Right cardiac atrium (tissue), 5 donors: ENCODE data around the gene NRBF2. TPM values are rescaled to one million over a fixed set of nuclear protein-coding genes. Genes with fewer than 3 reads are reported as not detected.

Experiments
- ATAC-seq, 2 donors: fragments of 200-7000 bp; cut with Tn5 transposase; one replicate each; pipeline versions ENCODE4 v1.8.0 to v1.9.1; 2020; ENCODE audit warnings: moderate library complexity in 2 of 2, mild to moderate bottlenecking in 1 of 2
- DNase-seq, 3 donors: peaks; one replicate each; pipeline ENCODE4 v3.0.0-alpha.2; 2020
- H3K27ac ChIP-seq: one replicate; pipeline ENCODE4 v1.5.1; 2013; ENCODE audit warnings: mild to moderate bottlenecking, low read length, control low read depth, moderate library complexity
- H3K27me3 ChIP-seq: one replicate; pipeline ENCODE4 v1.6.1; 2013; ENCODE audit not compliant: control insufficient read depth, insufficient read depth
- H3K4me1 ChIP-seq: one replicate; pipeline ENCODE4 v1.6.1; 2013; ENCODE audit warnings: low read length; ENCODE audit not compliant: control insufficient read depth, insufficient read depth
- H3K4me3 ChIP-seq: one replicate; pipeline ENCODE4 v1.5.1; 2013; ENCODE audit warnings: low read length, control low read depth
- H3K9me3 ChIP-seq: one replicate; pipeline ENCODE4 v1.6.1; 2013; ENCODE audit warnings: low read length; ENCODE audit not compliant: control insufficient read depth
- WGBS: extraction: QIAGEN DNeasy Blood & Tissue Kit; methylation state at CpG from one replicate; pipeline ENCODE4 v1.1.7; 2013; 5-methylcytosine and 5-hydroxymethylcytosine counted together
- intact Hi-C, 4 donors: fragments of 100-400 bp; cut with DNase I; formaldehyde crosslinking; loops; one replicate each; pipeline versions ENCODE4 v1.11.0 to v1.14.0; 2022 to 2023
- polyA plus RNA-seq: library from polyadenylated mRNA; stranded (reverse); fragments of 200-250 nt; gene quantifications from one replicate; pipeline ENCODE4 v1.2.3, GENCODE V29; 2013
- total RNA-seq, 4 donors: library from RNA; stranded (reverse); fragmentation: NEBNext Ultra II Directional; extraction: Animal tissue kit (Norgen Biotek cat#: 25700); gene quantifications; one replicate each; pipeline ENCODE4 v1.2.1, GENCODE V29; 2021
- donor health status: healthy with polysubstance abuse.
- donor health status: DM: no; HTN: yes; CAD: no.
- donor health status: DM: no; HTN: no; CAD: no.
- donor health status: DM: no; HTN: yes; CAD: no; lungs with severe emphysema.
- donor health status: DM: yes; HTN: yes; CAD: no.

Gene NRBF2
- total and polyA plus RNA-seq, 5 donors, result 7.5 to 13.4 (median 10.3) TPM

DNA sequence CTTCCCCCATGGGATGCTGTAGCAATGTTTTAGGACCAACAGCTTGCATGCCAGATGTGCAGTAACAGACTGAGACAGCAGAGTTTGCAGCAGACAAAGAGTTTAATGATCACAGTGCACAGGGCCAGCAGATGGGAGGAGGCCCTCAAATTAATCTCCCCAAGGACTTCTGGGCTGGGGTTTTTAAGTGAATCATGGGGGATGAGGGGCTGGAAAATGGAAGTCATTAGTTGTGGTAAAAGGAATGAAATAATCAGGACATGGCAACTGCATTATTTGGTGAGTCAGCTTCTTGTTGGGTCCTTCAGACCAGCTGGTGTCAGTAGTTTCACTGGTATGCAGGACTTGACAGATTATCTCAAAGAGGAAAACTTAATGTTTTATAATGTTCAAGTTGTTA lies 12.6 kb upstream of the NRBF2 start:
- H3K4me1 ChIP-seq, result no peaks in the 10 kb centered on the region
- no peak overlapping the region for H3K27ac ChIP-seq
- intact Hi-C loops, result no loop called here
- H3K27me3 ChIP-seq, result no peaks in the 10 kb centered on the region
- peak in 1 of 2 donors; percentile 64 for ATAC-seq
- H3K9me3 ChIP-seq, result no peaks in the 10 kb centered on the region
- H3K4me3 ChIP-seq, result no peak overlapping the region
- DNase-seq, result peak in 1 of 3 donors; percentile 42

DNA sequence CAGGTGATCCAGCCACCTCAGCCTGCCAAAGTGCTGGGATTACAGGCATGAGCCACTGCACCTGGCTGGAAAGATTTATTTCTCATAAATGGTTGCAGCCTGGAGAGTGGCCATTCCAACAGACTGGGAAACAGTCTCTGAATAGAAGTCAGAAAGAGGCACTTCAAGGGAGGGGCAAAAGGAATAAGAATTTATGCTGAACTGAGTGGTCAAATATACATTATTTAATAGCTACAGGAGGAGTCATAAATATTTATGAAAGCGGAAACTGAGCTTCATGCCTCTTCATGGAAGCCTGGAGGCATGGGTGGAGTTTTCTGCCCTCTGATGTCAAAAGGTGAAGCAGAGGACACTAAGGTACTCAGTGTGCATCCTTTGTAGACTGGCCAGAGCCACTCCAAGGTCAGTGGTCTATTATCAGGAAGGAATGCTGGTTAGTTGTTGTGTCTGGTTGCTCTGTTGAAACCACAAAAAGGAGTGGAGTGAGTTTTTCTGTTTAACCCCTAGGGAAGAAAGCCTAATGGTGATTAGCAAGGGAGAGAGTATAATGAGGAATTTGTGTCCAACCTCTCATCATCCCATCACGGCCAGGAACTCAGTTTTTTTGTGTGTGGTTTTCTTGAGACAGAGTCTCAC lies 9.3 kb upstream of the NRBF2 start:
- no peak overlapping the region for H3K27ac ChIP-seq
- no peaks in the 10 kb centered on the region for H3K27me3 ChIP-seq
- no peak overlapping the region for H3K4me3 ChIP-seq
- no peak for DNase-seq
- no peaks in the 10 kb centered on the region for H3K4me1 ChIP-seq
- no peak for ATAC-seq
- H3K9me3 ChIP-seq, result no peaks in the 10 kb centered on the region
- WGBS, result 78% methylated on average over 2 of the region's 2 CpGs
- intact Hi-C loops, result no loop called here

DNA sequence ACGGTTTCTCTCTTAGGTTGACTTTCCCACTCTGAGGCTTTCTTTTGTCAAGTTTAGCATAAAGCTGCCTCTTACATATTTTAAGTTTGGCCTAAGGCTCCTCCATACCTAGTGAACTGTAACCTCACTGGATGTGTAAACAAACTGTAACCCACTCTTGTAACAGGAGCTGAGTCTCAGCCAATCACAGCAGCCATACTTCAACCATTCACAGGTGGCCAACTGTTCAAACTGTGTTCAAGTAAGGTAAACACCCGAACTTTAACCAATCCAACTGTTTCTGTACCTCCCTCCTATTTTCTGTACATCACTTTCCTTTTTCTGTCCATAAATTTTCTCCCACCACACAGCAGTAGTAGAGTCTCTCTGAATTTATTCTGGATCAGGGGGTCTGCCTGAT lies 7.7 kb upstream of the NRBF2 start:
- 82% methylated on average over 2 of the region's 2 CpGs for WGBS
- DNase-seq (no peak), ATAC-seq (no peak)
- Histone ChIP-seq H3K4me3 (no peak overlapping the region), H3K27me3 (no peaks in the 10 kb centered on the region), H3K4me1 (no peaks in the 10 kb centered on the region), H3K27ac (no peak overlapping the region), H3K9me3 (no peaks in the 10 kb centered on the region)
- intact Hi-C loops, result no loop called here

DNA sequence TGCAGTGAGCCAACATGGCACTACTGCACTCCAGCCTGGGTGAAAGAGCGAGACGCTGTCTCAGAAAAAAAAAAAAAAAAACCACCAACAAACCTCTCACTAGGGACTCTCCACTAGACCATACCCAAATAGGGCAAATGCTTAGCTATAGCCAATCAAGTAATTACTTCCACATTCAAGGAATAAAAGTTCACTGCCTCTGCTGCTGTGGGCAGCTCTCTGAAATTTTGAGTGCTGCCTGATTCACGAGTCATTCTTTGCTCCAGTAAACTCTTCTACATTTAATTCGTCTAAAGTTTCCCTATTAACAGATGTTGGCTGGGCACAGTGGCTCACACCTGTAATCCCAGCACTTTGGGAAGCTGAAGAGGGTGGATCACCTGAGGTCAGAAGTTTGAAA lies 4.7 kb upstream of the NRBF2 start:
- Histone ChIP-seq H3K4me1 (no peaks in the 10 kb centered on the region), H3K9me3 (no peaks in the 10 kb centered on the region), H3K27me3 (no peaks in the 10 kb centered on the region), H3K4me3 (no peak overlapping the region), H3K27ac (no peak overlapping the region)
- WGBS, result 80% methylated on average over 4 of the region's 4 CpGs
- intact Hi-C loops, result no loop called here
- no peak for ATAC-seq
- no peak for DNase-seq

DNA sequence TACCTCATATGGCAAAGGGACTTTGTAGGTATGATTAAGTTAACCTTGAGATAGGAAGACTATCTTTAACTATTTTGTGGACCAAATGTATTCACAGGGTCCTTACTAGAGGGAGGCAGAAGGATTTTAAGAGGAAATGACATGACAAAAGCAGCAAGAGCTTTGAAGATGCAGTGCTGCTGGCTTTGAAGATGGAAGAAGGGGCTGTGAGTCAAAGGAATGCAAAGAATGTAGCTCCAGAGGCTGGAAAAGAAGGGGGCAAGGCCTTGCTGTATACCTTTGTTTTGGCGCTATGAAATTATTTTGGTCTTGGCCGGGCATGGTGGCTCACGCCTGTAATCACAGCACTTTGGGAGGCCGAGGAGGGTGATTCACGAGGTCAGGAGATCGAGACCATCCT lies 3.2 kb upstream of the NRBF2 start:
- 80% methylated on average over 6 of the region's 6 CpGs for WGBS
- Histone ChIP-seq H3K9me3 (no peaks in the 10 kb centered on the region), H3K4me1 (no peaks in the 10 kb centered on the region), H3K27ac (no peak overlapping the region), H3K4me3 (no peak overlapping the region), H3K27me3 (no peaks in the 10 kb centered on the region)
- ATAC-seq (no peak), DNase-seq (no peak)
- intact Hi-C loops, result no loop called here

DNA sequence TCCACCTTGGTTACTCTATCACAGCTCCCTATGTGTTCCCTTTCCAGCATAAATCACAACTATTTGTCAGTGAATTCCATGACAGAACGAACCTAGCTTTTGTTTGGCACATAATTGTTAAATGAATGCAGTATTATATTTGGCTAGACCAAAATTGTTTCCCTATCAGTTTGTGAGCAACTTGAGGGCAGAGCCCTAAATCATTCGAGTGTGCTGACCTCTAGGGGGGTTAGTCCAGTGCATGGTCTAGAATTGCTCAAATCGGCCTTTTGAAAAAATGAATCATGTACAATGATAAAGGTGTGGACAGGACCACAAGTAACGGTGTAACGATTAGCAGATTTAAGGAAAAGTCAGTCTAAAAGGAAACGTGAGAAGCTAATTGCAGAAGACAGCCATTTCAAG lies 475 bp upstream of the NRBF2 start:
- no peaks in the 10 kb centered on the region for H3K27me3 ChIP-seq
- no peaks in the 10 kb centered on the region for H3K9me3 ChIP-seq
- WGBS, result 56% methylated on average over 6 of the region's 6 CpGs
- no peaks in the 10 kb centered on the region for H3K4me1 ChIP-seq
- ATAC-seq, result peak in 1 of 2 donors; percentile 1
- no peak overlapping the region for H3K27ac ChIP-seq
- no peak for DNase-seq
- intact Hi-C loops, result no loop called here
- peak overlapping the region; percentile 13 for H3K4me3 ChIP-seq

DNA sequence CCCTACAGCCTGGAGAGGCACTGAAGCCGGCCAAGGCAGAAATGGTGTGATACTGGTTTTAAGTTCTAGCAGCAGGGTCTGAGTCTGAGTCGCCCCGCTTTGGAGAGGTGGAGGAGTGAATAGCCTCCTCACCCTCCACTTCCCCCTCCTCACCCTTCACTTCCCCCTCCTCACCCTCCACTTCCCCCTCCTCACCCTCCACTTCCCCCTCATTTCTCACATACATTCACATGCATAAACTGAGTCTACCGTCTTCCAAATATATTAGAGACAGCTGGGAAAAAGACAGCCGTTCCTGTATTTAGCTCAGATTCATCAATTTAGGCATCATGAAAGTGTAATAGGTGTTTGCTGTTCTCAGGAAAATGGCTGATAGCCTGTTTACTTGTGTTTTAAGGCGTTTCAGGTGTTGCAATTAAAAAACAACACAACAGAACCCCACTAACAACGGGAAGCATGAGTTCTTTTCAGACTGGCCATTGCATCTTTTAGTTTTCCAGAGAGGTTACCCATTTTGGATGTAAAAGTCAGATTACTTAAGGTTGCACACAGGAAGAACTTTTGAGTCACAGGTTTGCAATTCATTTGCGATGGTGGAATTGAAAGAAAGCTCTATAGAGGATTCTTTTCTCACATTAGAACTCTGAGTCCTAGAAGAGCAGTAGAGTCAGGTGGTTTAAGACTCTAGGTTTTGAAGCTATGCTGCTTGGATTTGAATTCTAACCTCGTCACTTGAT lies 861 bp downstream of the NRBF2 start:
- no peaks in the 10 kb centered on the region for H3K9me3 ChIP-seq
- no peaks in the 10 kb centered on the region for H3K27me3 ChIP-seq
- no peak for DNase-seq
- H3K4me1 ChIP-seq, result no peaks in the 10 kb centered on the region
- peak overlapping the region; percentile 70 for H3K27ac ChIP-seq
- intact Hi-C loops, result no loop called here
- peak overlapping the region; percentile 77 for H3K4me3 ChIP-seq
- 16% methylated on average over 9 of the region's 9 CpGs for WGBS
- ATAC-seq, result no peak

DNA sequence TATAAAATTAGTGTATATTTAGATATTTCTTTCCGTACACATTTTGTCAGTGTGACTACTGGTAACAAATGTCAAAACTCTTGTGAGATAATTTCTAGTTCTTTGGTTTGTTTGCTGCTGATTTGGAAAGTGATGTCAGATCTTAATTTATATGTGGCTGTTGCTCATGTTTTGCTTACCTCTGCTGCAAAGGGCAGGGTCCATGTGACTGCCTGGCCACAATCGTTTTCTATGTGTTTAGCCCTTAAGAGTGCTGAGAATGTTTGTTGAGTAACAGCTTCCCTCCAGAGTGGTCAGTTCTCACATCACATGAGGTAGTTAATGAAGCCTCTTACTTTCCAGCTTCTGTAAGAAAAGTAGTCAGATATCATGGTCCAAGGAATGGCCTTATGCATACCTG lies 4.2 kb downstream of the NRBF2 start:
- no peaks in the 10 kb centered on the region for H3K9me3 ChIP-seq
- WGBS, result 55% methylated on average over 2 of the region's 2 CpGs
- H3K4me3 ChIP-seq, result no peak overlapping the region
- intact Hi-C loops, result no loop called here
- no peaks in the 10 kb centered on the region for H3K27me3 ChIP-seq
- DNase-seq (no peak), ATAC-seq (no peak)
- H3K4me1 ChIP-seq, result no peaks in the 10 kb centered on the region
- H3K27ac ChIP-seq, result no peak overlapping the region

DNA sequence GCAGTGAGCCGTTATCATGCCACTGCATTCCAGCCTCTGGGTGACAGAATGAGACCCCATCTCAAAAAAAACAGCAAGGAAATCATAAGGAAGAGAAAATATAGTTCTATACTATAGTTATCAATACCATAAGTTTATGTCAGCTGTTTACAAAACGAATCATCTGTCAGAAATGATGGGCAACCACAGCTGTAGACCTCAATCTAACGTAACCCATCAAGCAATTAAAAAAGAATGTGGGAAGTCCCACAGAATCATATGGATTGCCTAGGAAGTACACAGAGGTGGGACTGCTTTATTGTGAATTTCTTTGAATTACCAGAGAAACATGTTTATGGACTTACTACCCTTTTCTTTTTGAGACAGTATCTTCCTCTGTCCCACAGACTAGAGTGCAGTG lies 6.9 kb downstream of the NRBF2 start:
- Histone ChIP-seq H3K27me3 (no peaks in the 10 kb centered on the region), H3K27ac (no peak overlapping the region), H3K9me3 (no peaks in the 10 kb centered on the region), H3K4me1 (peaks cover 1% of the 10 kb centered on the region), H3K4me3 (no peak overlapping the region)
- intact Hi-C loops, result no loop called here
- ATAC-seq (no peak), DNase-seq (no peak)
- 79% methylated on average over 3 of the region's 3 CpGs for WGBS

DNA sequence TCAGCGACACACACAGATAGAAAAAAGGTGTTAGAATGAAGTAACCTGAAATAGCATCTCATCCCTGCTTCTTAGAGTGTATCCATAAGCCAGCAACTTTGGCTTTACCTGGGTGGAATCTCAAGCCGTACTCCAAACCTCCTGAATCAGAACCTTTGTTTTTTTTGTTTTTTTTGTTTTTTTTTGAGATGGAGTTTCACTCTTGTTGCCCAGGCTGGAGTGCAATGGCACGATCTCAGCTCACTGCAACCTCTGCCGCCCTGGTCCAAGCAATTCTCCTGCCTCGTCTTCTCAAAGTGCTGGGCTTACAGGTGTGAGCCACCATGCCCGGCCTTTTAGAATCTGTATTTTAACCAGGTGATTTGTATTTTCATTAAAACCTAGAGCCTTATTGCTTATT lies 9.0 kb downstream of the NRBF2 start:
- no peak for ATAC-seq
- H3K27ac ChIP-seq, result no peak overlapping the region
- H3K4me3 ChIP-seq, result no peak overlapping the region
- no peaks in the 10 kb centered on the region for H3K9me3 ChIP-seq
- H3K27me3 ChIP-seq, result no peaks in the 10 kb centered on the region
- intact Hi-C loops, result no loop called here
- WGBS, result 90% methylated on average over 6 of the region's 6 CpGs
- peaks cover 1% of the 10 kb centered on the region for H3K4me1 ChIP-seq
- no peak for DNase-seq

DNA sequence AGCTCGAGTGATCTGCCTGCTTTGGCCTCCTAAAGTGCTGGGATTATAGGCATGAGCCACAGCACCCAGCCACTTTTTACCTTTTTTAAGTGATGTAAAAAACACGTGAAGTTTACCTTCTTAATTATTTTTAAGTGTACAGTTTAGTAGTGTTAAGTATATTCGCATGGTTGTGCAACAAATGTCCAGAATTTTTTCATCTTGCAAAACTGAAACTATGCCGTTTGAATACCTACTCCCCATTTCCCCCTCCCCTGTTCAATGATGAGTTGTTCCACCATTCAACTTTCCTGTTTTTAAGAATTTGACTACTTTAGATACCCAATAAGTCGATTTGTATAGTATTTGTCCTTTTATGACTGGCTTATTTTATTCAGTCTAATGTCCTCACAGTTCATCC lies 10.9 kb downstream of the NRBF2 start:
- WGBS, result 78% methylated on average over 5 of the region's 5 CpGs
- intact Hi-C loops, result no loop called here
- Histone ChIP-seq H3K27ac (no peak overlapping the region), H3K9me3 (no peaks in the 10 kb centered on the region), H3K4me3 (no peak overlapping the region), H3K27me3 (no peaks in the 10 kb centered on the region), H3K4me1 (peaks cover 1% of the 10 kb centered on the region)
- ATAC-seq (no peak), DNase-seq (no peak)

DNA sequence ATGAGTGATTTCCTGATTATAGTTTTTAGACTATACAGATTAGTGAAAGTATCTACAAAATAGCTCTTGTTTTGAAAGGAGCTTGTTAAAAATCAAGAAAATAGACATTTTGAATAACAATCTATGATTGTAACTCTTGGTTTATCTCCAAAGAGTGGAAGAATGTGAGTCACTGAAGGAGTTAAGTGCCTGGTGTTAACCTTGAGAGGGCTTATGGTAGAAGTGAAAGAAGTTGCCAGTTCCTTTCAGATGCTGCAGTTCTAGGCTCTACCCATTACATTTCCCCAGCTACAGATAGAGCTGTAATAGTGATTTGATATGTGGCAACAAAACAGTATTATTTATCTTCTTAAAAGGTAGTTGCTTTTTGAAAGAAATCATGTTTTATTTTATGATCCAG lies 12.7 kb downstream of the NRBF2 start:
- DNase-seq, result no peak
- no peak for ATAC-seq
- Histone ChIP-seq H3K9me3 (no peaks in the 10 kb centered on the region), H3K27me3 (no peaks in the 10 kb centered on the region), H3K4me3 (no peak overlapping the region), H3K4me1 (peaks cover 1% of the 10 kb centered on the region), H3K27ac (no peak overlapping the region)
- intact Hi-C loops, result no loop called here
